Islet precursor cell (in vitro differentiated cells): ENCODE data around the gene FGD3.
"Not testable (repeated sequence)": the region's sequence is repeated elsewhere in the genome, so short reads cannot be mapped to it uniquely, and the experiment has no call there.

Experiments used
- DNase-seq: peaks from one replicate; pipeline ENCODE4 v3.0.0-alpha.2; 2018

Gene FGD3

GRCh38 chr9:93010704-93011103 is 63.4 kb downstream of the FGD3 start:
- peak; percentile 40 for DNase-seq

DNA sequence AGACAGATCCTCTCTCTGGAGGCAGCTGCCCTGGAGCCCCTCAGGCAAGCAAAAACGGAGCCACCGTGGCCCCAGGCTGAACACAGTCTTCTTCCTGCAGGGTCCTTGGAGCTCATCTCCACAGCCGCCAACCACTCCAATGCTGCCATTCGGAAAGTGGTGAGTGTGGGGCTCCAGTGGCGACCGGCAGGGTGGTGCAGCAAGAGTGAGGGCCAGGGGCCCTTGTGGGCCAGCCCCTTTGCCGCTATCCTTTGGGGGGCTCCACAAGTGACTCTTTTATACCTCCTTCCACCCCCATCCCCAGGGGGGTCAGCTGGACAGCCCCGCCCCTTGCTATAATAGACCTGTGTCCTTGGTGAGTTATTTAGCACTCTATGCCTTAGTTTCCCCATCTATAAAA is 63.8 kb downstream of the FGD3 start:
- DNase-seq = no peak

GRCh38 chr9:93012963-93013855 is 65.9 kb downstream of the FGD3 start:
- no peak for DNase-seq

- no peak for DNase-seq
These were observed 66.7 kb downstream of the FGD3 start for GRCh38 chr9:93013856-93014582.

DNA sequence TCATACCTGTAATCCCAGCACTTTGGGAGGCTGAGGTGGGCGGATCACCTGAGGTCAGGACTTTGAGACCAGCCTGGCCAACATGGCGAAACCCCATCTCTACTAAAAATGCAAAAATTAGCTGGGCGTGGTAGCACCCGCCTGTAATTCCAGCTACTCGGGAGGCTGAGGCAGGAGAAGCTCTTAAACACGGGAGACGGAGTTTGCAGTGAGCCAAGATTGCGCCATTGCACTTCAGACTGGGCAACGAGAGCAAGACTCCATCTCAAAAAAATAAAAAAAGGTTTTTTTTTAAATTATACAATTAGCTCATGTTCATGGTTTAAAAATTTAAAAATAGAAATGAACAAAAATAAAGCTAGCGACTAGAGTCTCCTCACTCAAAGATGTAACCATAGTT is 67.9 kb downstream of the FGD3 start:
- DNase-seq = not testable (repeated sequence)

- no peak for DNase-seq
These were observed 70.3 kb downstream of the FGD3 start for GRCh38 chr9:93017621-93018020.

DNA sequence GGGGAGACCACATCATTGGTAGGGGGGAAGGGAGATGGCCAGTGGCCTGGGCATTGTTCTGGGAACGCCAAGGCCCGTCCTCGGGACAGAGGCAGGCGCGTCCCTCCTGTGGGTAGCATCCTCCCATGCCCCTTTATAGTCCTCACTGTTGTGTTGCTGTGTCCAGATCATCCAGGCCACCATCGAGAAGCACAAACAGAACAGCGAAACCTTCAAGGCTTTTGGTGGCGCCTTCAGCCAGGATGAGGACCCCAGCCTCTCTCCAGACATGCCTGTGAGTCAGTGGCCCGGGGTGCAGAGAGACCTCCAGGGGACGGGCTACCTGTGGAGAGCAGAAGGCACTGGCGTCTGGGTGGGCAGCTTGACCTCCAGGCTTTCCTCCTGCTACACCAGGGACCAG is 72.8 kb downstream of the FGD3 start:
- DNase-seq = no peak

DNA sequence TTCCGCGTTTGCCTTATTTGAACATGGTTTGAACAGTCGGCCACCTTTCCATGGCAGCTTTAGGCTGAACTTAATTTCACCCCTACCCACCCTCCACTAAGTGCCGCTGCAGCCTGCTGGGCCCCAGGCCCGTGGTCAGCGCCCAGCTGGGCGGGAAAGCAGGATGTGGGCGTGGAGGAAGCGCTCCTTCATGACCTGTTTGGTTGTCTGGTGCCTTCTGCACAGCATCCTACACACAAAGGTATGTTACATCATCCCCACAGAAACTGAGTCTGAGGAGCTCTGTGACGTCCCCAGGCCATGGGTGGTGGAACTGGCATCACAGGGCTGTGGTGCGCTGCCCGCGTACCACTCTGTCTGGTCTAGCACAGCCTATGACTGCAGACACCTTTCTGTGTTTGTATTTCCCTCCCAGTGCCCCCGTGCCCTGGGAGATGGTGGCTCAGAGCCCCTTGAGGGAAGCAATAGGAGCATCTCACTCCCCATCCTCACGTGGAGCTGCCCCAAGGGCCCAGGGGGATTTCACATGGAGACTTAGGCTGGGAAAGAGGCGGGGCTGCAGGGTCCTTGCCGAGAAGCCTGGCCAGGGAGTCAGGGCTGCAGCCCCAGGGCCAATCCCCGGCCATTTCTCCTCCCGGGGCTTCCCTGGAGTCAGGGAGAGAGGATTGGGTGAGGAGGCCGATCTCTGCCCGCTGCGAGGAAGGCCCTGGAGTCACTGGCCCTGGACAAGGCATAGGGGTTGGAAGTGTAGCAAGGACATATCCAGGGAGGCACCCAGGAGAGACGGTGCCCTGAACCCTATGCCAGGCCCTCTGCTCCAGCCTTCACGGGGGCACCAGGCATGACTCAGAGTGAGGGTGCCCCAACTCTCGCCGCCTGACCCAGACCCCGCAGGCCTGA is 73.7 kb downstream of the FGD3 start:
- DNase-seq = no peak

GRCh38 chr9:93022066-93022465 is 74.7 kb downstream of the FGD3 start:
- no peak for DNase-seq

GRCh38 chr9:93022721-93023520 is 75.6 kb downstream of the FGD3 start:
- no peak for DNase-seq

DNA sequence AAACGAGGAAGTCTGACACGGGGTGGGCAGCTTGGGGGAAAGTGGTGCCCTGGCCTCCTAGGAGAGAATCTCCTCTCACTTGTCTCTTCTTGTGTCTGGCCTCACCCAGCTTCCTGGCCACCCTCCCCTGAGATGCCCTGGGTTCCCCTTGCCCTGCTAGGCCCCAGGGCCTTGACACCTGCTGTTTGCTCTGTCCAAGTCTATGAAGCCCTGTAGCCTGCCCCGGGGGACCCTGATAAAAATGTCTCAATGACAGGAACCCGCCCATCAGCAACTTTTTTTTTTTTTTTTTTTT is 76.1 kb downstream of the FGD3 start:
- DNase-seq = no peak

GRCh38 chr9:93024646-93024910 is 77.3 kb downstream of the FGD3 start:
- no peak for DNase-seq

DNA sequence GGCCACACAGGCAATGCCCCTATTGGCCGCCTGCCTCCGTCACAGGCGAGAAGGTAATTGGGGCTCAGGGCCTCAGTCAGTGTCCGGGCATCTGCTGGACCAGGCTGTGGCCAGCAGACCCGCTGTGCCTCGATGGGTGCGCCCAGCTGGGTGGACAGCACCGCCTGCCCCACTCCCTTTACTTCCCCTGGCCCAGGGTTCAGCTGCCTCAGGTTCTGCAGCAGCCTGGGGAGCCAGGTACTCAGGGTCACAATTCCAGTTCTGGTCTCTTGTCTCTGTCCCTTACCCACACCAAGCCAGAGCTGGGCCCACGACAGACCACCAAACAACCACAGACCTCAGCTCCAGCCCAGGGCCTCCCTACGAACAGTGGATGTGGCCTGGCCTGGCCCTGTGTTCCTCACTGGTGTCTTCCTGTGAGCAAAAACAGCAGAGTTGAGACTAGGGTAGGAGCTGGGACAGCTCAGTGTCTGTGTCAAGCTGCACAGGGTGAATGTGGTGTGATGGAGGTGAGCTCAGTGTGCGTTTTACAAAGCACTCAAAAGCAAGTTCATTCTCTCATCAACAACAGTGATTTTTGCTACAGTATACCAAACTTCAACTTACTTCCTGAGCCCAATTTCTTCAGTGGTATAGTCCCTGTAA is 77.8 kb downstream of the FGD3 start:
- no peak for DNase-seq

- no peak for DNase-seq
These were observed 78.4 kb downstream of the FGD3 start for GRCh38 chr9:93025736-93026135.

DNA sequence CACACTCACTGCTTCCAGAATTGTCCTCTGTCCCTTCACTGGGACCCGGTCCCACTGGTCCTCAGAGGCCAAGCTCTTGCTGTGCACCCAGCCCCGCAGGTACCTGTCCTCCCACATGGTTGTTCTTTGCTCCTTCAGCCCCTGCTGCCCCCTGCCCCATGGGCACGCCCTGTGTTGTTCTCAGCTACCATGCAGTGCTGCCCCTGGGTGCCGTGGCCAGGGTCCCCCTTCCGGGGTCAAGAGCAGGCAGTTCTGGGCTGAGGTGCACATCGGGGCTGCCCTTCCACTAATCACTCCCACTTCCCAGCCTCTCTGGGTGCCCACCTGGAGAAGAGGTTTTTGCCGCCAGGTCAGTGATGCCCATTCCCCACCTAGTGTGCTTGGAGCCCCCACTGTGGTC is 79.3 kb downstream of the FGD3 start:
- DNase-seq = no peak

- DNase-seq = no peak
These were observed 80.4 kb downstream of the FGD3 start for GRCh38 chr9:93027750-93028149.

GRCh38 chr9:93028448-93029006 is 81.2 kb downstream of the FGD3 start:
- no peak for DNase-seq

- no peak for DNase-seq
These were observed 83.6 kb downstream of the FGD3 start for GRCh38 chr9:93030642-93031628.

DNA sequence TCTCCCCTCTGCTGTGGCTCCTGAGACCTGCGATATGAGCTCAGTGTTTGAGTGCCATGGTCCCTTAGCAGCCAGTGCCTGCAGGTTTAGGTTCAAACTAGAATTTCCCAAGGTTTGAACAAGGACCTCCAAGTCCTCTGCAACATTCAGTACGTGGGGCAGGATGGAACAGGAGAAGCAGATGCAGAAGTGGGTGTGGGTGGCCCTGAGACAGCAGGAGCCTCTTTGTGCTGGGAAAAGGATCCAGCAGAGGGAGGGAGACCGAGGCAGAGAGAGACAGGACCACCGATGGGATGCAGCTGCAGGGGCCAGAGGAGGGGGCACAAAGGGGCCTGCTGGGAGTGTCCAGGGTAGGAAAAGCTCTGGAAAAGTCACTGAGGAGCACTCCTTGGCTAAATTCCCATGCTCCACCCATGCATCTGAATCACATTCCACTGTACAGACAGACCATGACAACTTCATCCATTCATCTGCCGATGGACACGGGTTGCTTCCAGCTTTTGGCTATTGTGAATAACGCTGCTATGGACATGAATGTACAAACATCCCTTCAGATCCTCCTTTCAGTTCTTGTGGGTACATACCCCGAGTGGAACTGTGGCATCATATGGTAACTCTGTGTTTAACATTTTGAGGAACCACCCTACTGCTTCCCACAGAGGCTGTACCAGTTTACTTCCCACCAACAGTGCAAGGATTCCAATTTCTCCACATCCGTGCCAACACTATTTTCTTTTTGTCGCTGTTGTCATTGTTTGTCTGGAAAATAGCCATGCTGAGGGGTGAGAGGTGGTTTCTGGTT is 84.5 kb downstream of the FGD3 start:
- DNase-seq = no peak

DNA sequence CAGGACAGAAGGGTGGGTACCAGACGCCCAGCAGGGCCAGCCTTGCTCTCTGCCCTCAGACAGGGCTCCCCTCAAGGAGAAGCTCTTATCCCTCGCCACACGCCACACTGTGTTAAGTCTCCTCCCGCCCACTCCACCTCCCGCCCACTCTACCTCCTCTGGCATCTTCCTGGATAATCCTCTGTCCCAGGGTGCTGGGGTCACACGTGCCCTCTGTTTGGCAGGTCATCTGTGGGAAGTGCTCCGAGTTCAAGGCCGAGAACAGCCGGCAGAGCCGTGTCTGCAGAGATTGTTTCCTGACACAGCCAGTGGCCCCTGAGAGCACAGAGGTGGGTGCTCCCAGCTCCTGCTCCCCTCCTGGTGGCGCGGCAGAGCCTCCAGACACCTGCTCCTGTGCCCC is 85.2 kb downstream of the FGD3 start:
- no peak for DNase-seq
